Measurements from ENCODE around the gene EIF4G1. TPM values are rescaled to one million over a fixed set of nuclear protein-coding genes. Genes with fewer than 3 reads are reported as not detected.

Gene EIF4G1
- total and polyA plus RNA-seq, 2 experiments from 2014 or later: 227 to 552 TPM

DNA sequence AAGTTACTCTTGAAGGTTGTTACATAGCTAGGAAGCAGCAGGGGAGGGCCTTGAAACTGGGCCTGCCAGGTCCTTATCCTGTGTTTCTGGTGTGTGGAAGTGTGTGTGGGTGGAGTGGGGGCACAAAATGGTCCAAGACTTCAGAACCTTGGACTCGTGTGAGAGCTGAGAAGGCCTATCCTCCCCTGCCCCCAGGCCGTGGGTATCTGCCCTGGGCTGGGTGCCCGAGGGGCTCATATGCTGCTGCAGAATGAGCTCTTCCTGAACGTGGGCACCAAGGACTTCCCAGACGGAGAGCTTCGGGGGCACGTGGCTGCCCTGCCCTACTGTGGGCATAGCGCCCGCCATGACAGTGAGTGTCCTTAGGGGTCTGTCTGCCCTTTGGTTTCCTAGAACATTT, 69.9 kb downstream of the EIF4G1 start:
- H3K4me1 Mint-ChIP-seq: peaks cover 2% of the 10 kb centered on the region; the same call in 2 of the 3 replicates
- no peaks in the 10 kb centered on the region for H4K20me1 ChIP-seq (replicated peaks; ENCODE audit: insufficient read depth)
- no peaks in the 10 kb centered on the region for H3K79me2 ChIP-seq (replicated peaks; ENCODE audit: insufficient read depth)
- no peak overlapping the region for H3K27ac Mint-ChIP-seq
- no peak overlapping the region for H3K4me3 Mint-ChIP-seq
- H3K36me3 ChIP-seq (ENCODE audit: insufficient read depth): no peaks in the 10 kb centered on the region
- no peaks in the 10 kb centered on the region for H3K9me2 ChIP-seq (ENCODE audit: insufficient read depth)
- H3K27me3 Mint-ChIP-seq (ENCODE audit: insufficient read depth, low read depth, poor library complexity): peaks cover 37% of the 10 kb centered on the region
- no peak overlapping the region for H2AFZ ChIP-seq
- no peaks in the 10 kb centered on the region for H3K9me3 Mint-ChIP-seq
- no peak for ATAC-seq
- DNase-seq (ENCODE audit: low spot score): no peak
- no peak for TF ChIP-seq CREB1 (CRISPR knock-in tag; IDR thresholded peaks at IDR 0.05; ENCODE audit: low read depth)
- TF ChIP-seq, protein P1, sequence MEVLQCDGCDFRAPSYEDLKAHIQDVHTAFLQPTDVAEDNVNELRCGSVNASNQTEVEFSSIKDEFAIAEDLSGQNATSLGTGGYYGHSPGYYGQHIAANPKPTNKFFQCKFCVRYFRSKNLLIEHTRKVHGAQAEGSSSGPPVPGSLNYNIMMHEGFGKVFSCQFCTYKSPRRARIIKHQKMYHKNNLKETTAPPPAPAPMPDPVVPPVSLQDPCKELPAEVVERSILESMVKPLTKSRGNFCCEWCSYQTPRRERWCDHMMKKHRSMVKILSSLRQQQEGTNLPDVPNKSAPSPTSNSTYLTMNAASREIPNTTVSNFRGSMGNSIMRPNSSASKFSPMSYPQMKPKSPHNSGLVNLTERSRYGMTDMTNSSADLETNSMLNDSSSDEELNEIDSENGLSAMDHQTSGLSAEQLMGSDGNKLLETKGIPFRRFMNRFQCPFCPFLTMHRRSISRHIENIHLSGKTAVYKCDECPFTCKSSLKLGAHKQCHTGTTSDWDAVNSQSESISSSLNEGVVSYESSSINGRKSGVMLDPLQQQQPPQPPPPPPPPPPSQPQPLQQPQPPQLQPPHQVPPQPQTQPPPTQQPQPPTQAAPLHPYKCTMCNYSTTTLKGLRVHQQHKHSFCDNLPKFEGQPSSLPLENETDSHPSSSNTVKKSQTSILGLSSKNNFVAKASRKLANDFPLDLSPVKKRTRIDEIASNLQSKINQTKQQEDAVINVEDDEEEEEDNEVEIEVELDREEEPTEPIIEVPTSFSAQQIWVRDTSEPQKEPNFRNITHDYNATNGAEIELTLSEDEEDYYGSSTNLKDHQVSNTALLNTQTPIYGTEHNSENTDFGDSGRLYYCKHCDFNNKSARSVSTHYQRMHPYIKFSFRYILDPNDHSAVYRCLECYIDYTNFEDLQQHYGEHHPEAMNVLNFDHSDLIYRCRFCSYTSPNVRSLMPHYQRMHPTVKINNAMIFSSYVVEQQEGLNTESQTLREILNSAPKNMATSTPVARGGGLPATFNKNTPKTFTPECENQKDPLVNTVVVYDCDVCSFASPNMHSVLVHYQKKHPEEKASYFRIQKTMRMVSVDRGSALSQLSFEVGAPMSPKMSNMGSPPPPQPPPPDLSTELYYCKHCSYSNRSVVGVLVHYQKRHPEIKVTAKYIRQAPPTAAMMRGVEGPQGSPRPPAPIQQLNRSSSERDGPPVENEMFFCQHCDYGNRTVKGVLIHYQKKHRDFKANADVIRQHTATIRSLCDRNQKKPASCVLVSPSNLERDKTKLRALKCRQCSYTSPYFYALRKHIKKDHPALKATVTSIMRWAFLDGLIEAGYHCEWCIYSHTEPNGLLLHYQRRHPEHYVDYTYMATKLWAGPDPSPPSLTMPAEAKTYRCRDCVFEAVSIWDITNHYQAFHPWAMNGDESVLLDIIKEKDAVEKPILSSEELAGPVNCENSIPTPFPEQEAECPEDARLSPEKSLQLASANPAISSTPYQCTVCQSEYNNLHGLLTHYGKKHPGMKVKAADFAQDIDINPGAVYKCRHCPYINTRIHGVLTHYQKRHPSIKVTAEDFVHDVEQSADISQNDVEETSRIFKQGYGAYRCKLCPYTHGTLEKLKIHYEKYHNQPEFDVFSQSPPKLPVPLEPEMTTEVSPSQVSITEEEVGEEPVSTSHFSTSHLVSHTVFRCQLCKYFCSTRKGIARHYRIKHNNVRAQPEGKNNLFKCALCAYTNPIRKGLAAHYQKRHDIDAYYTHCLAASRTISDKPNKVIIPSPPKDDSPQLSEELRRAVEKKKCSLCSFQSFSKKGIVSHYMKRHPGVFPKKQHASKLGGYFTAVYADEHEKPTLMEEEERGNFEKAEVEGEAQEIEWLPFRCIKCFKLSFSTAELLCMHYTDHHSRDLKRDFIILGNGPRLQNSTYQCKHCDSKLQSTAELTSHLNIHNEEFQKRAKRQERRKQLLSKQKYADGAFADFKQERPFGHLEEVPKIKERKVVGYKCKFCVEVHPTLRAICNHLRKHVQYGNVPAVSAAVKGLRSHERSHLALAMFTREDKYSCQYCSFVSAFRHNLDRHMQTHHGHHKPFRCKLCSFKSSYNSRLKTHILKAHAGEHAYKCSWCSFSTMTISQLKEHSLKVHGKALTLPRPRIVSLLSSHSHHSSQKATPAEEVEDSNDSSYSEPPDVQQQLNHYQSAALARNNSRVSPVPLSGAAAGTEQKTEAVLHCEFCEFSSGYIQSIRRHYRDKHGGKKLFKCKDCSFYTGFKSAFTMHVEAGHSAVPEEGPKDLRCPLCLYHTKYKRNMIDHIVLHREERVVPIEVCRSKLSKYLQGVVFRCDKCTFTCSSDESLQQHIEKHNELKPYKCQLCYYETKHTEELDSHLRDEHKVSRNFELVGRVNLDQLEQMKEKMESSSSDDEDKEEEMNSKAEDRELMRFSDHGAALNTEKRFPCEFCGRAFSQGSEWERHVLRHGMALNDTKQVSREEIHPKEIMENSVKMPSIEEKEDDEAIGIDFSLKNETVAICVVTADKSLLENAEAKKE (CRISPR knock-in tag; IDR thresholded peaks at IDR 0.05): no peak
- TF ChIP-seq JUNB (IDR thresholded peaks at IDR 0.05; ENCODE audit: unreplicated experiment): no peak
- no peak for TF ChIP-seq POLR2AphosphoS5 (IDR thresholded peaks at IDR 0.05; ENCODE audit: low read depth)
- TF ChIP-seq STAT1 (IDR thresholded peaks at IDR 0.05; ENCODE audit: unreplicated experiment): no peak
- TF ChIP-seq NANOG (IDR thresholded peaks at IDR 0.05; ENCODE audit: borderline replicate concordance): no peak
- TF ChIP-seq, protein P2, sequence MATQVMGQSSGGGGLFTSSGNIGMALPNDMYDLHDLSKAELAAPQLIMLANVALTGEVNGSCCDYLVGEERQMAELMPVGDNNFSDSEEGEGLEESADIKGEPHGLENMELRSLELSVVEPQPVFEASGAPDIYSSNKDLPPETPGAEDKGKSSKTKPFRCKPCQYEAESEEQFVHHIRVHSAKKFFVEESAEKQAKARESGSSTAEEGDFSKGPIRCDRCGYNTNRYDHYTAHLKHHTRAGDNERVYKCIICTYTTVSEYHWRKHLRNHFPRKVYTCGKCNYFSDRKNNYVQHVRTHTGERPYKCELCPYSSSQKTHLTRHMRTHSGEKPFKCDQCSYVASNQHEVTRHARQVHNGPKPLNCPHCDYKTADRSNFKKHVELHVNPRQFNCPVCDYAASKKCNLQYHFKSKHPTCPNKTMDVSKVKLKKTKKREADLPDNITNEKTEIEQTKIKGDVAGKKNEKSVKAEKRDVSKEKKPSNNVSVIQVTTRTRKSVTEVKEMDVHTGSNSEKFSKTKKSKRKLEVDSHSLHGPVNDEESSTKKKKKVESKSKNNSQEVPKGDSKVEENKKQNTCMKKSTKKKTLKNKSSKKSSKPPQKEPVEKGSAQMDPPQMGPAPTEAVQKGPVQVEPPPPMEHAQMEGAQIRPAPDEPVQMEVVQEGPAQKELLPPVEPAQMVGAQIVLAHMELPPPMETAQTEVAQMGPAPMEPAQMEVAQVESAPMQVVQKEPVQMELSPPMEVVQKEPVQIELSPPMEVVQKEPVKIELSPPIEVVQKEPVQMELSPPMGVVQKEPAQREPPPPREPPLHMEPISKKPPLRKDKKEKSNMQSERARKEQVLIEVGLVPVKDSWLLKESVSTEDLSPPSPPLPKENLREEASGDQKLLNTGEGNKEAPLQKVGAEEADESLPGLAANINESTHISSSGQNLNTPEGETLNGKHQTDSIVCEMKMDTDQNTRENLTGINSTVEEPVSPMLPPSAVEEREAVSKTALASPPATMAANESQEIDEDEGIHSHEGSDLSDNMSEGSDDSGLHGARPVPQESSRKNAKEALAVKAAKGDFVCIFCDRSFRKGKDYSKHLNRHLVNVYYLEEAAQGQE (IDR thresholded peaks at IDR 0.05; ENCODE audit: unreplicated experiment): no peak
- TF ChIP-seq ZNF331 (CRISPR knock-in tag; IDR thresholded peaks at IDR 0.05; ENCODE audit: low read depth): no peak
- TF ChIP-seq EZH2phosphoT487 (IDR thresholded peaks at IDR 0.05; ENCODE audit: unreplicated experiment): no peak
- no peak for TF ChIP-seq EZH2 (IDR thresholded peaks at IDR 0.05; ENCODE audit: low read depth, unreplicated experiment)
- TF ChIP-seq, protein P3, sequence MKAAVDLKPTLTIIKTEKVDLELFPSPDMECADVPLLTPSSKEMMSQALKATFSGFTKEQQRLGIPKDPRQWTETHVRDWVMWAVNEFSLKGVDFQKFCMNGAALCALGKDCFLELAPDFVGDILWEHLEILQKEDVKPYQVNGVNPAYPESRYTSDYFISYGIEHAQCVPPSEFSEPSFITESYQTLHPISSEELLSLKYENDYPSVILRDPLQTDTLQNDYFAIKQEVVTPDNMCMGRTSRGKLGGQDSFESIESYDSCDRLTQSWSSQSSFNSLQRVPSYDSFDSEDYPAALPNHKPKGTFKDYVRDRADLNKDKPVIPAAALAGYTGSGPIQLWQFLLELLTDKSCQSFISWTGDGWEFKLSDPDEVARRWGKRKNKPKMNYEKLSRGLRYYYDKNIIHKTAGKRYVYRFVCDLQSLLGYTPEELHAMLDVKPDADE (IDR thresholded peaks at IDR 0.05): no peak
- TF ChIP-seq CTCF (conservative IDR thresholded peaks at IDR 0.05; ENCODE audit: low read depth in 2 of 2): no peak
- TF ChIP-seq ZNF114 (CRISPR knock-in tag; IDR thresholded peaks at IDR 0.05): no peak
- H3F3A ChIP-seq (replicated peaks; ENCODE audit: low read depth): no peaks in the 10 kb centered on the region
- H3K4me1 ChIP-seq (ENCODE audit: insufficient read depth): no peaks in the 10 kb centered on the region; the same call in 1 of the 2 replicates
- no peak overlapping the region for H3K4me2 ChIP-seq
- H3K36me3 Mint-ChIP-seq (ENCODE audit: low read depth): no peaks in the 10 kb centered on the region
- no peak overlapping the region for H3K27ac ChIP-seq (ENCODE audit: low read depth)
- no peak overlapping the region for H3K4me3 ChIP-seq
- H3K27me3 ChIP-seq (ENCODE audit: insufficient read depth): peaks cover 44% of the 10 kb centered on the region
